GM21367 (cell line): ENCODE results near the gene EXO1.
"Not testable (repeated sequence)": the region's sequence is repeated elsewhere in the genome, so short reads cannot be mapped to it uniquely, and the experiment has no call there.

Experiments used
- ATAC-seq: cut with Tn5 transposase; IDR thresholded peaks from one replicate; pipeline ENCODE4 v1.9.1; 2021; ENCODE audit not compliant: unreplicated experiment

The EXO1 gene

GRCh38 chr1:241834733-241835377 lies 13.1 kb upstream of the EXO1 start:
- no peak for ATAC-seq

DNA sequence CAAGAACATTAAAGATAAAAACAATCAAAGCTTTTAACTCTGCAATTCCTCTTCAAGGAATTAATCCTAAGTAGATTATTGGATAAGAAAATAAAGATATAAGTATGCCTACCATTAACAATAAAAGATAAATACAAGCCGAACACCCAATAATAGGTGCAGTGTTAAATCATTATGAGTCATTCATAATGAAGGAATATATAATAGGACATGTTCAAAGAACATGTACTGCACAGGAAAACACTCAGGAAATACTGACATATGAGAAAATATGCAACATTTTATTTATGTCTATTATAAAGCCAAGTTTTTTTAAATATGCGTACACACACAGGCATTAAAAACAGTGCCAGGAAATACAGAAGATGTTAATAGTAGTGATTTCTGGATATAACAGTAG lies 11.1 kb upstream of the EXO1 start:
- ATAC-seq = no peak

DNA sequence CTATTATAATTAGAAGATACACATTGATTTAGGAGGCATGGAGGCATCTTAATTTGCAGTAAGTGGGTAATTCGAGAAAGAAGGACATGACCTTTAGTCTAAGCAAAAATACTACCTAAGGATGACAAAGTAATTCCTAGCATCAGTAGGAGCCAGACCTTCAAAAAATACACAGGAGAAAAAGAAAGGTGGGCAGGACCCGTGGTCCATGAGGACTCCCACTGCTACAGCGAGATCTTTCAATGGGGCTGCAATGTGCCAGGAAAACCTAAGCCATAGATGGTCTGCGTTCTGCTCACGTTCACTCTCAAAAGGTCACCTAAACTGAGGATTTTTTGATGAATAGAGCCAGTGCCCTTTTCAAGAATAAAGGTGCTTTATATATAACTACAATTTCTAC lies 10.6 kb upstream of the EXO1 start:
- ATAC-seq = no peak

DNA sequence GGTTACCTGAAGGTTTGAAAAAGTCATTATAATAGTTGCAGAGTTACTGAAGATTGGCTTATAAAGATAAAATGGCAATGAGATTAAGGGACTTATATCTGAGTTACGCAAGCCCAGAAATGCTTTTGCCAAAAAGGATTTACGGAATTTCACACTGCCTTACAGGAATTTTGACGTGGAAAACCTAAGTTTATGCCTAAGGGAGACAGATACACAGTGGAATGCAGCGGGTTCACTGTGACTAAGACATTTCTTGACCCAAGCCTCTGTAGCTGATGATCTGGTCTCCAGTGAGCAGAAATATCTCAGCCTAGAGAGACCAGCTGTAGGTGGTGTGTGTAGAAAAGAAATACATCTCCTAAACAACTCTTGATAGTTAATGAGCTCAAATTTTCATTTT lies 10.1 kb upstream of the EXO1 start:
- ATAC-seq = no peak

DNA sequence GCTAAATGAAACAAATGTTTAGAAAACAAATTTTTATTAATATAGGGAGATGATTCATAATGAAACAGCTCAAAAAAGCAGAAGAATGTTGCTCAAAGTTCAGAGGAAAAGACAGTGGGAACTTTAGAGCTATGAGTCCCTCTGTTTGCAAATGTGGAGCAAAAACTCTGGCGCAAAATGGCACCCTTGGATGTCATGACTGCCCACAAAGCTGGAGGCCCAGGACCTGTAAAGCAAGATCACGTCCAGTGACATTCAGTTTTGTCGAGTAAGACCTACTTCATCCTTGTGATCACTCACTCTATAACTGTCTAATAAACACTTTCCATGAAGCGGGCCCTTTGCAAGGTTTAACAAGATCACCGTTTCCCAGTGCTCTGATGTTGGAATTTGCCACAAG lies 9.1 kb upstream of the EXO1 start:
- peak; percentile 69 for ATAC-seq

DNA sequence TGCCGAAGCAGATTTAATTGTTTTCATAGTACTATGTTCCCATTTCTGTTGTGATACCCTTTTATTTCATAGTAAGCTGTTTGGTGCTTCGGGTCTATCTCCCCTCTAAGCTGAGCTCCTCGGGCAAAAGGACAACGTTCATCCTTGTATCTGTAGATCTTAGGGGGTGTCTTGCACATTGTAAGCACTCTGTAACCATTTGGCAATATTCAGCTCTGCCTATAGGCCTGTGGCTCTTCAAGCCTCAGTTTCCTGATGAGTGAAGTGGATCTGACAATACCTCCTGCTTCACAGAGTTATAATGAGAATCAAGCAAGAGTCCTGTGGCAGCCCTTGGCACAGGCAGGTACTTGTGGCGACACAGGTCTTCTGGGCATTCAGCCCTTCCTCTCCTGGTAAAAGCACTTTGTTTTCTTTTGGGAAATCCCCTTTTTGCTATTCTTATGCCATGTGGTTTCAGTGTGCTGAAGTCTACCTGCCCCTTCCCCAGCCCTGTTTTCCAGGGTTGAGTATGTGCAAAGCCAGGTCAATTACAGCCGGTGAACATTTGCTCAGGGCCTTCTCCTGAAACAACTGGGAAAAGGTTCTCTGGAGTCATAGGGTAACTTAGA lies 8.5 kb upstream of the EXO1 start:
- ATAC-seq = peak; percentile 56

GRCh38 chr1:241840164-241840563 lies 7.8 kb upstream of the EXO1 start:
- ATAC-seq = no peak

DNA sequence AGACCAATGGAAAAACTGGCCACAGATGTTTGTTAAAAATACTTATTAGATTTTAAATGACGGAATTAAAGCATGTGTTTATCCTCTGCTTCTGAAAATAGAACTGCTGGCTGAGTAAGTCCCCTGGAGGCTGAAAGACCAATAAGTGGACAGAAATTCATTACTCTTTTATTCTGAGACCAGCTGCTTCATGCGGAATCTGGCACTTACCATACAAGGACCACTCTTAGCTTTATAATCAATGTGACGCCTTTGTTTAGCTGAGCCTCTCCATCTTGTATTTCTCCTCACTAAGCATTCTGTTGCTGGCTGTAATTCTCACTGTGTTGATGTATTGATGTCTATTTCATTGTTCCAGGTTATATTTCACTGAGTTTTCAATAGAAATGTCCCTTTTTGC lies 6.3 kb upstream of the EXO1 start:
- ATAC-seq = no peak

- ATAC-seq = no peak
Measured at GRCh38 chr1:241842565-241842964, 5.4 kb upstream of the EXO1 start.

- ATAC-seq = no peak
Measured at GRCh38 chr1:241844593-241844992, 3.4 kb upstream of the EXO1 start.

GRCh38 chr1:241846375-241846774 lies 1.6 kb upstream of the EXO1 start:
- ATAC-seq = no peak

- ATAC-seq = no peak
Measured at GRCh38 chr1:241846862-241847539, 1.0 kb upstream of the EXO1 start.

DNA sequence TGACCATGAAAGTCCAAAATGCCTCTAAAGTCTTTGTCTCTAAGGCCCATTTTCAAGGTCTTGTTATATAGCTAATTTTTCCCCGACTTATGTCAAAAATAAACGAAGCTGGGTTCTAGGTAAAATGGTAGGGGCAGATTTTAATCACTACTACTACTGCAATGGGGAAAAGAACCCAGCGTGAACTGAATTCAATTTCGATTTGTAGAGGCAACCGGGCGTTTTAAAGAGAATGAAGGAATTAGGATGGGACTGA lies 536 bp upstream of the EXO1 start:
- ATAC-seq = no peak

DNA sequence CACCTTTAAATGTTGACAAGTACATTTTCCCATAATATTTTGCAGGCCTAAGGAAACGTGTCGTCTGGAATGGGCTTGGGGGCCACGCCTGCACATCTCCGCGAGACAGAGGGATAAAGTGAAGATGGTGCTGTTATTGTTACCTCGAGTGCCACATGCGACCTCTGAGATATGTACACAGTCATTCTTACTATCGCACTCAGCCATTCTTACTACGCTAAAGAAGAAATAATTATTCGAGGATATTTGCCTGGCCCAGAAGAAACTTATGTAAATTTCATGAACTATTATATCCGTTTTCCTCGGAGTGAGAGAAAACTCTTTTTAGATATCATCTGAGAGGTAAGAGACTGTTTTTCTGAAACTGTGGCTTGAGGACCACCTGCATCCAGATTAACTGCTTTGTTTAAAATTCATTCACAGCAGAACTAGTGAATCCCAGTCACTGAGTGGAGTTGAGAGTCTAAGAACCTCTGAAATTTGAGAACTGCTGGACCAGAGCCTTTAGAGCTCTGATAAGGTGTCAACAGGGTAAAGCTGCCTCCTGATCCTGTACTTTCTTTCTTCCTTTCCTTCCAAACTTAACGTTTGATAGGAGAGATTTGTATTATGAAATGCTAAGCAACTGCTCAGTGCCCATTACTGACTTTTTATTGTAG lies 811 bp downstream of the EXO1 start:
- ATAC-seq = no peak

DNA sequence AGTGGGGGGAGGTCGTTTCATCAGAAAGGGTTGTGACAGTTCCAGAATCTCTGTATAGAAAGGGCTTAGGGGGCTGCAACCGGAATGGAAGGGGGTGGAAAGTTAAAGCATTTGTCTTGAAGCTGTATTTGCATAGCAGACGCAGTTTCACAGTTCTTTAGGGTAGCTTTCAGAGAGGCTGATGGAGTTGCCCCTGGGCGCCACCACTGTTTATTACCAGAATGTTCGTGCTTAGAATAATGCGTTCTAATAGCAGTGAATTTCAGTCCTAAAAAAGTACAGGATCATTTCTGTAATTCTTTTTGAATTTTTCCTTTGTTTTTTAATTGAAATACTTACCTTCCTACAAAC lies 1.3 kb downstream of the EXO1 start:
- ATAC-seq = no peak

GRCh38 chr1:241855545-241856140 lies 7.6 kb downstream of the EXO1 start:
- ATAC-seq = not testable (repeated sequence)

GRCh38 chr1:241857131-241857530 lies 9.1 kb downstream of the EXO1 start:
- peak; percentile 64 for ATAC-seq

- no peak for ATAC-seq
Measured at GRCh38 chr1:241860922-241861321, 12.9 kb downstream of the EXO1 start.

- ATAC-seq = no peak
Measured at GRCh38 chr1:241869022-241869421, 21.0 kb downstream of the EXO1 start.

DNA sequence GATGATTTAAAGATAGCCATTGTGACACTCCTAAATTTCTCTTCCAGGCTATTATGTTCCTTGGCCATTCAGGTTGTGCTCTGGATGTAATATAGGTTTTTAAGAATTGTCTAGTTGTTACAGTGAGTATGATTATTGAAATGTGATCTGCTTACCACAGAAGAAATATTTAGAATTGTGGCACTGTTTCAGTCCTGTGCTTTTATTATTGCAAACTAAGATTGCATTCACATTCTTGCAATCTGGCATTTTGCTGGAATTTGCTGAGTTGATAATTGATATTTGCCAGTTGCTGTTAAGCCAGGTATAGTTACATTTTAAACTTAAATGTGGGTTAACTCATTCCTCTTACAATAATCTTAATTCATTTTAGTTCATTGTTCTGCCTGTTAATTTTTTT lies 22.3 kb downstream of the EXO1 start:
- no peak for ATAC-seq

- no peak for ATAC-seq
Measured at GRCh38 chr1:241870746-241871430, 22.9 kb downstream of the EXO1 start.
